GM18858 (cell line): ENCODE data around the gene SCML1.

Source experiments
- ATAC-seq: cut with Tn5 transposase; IDR thresholded peaks from one replicate; pipeline ENCODE4 v1.9.1; 2021; ENCODE audit not compliant: unreplicated experiment

SCML1 gene, protein sequence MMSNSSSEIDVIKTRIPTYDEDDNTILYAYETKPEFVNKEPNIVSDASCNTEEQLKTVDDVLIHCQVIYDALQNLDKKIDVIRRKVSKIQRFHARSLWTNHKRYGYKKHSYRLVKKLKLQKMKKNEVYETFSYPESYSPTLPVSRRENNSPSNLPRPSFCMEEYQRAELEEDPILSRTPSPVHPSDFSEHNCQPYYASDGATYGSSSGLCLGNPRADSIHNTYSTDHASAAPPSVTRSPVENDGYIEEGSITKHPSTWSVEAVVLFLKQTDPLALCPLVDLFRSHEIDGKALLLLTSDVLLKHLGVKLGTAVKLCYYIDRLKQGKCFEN

GRCh38 chrX:17736856-17737709, at the start of gene SCML1:
Gene SCML1 (plus strand): TSS chrX:17737493. CDS start chrX:17744187, 6,694 bp downstream.
- ATAC-seq = no peak

DNA sequence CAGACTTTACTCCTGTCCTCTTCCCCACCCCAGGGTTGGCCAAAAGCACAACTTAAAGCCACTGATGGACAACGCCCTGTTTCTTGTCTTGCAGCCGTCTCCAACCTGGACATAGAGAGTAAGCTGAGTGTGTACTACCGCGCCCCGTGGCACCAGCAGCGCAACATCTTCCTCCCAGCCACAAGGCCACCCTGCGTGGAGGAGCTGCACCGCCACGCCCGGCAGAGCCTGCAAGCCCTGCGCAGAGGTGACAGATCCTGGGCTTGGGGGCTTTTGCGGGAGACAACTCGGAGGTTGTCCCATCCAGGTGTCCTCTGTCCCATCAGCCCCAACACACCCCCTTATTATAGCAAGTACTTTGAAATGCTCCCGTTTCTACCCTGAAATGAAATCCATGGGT, 49.6 kb upstream of the SCML1 start:
- ATAC-seq = no peak

DNA sequence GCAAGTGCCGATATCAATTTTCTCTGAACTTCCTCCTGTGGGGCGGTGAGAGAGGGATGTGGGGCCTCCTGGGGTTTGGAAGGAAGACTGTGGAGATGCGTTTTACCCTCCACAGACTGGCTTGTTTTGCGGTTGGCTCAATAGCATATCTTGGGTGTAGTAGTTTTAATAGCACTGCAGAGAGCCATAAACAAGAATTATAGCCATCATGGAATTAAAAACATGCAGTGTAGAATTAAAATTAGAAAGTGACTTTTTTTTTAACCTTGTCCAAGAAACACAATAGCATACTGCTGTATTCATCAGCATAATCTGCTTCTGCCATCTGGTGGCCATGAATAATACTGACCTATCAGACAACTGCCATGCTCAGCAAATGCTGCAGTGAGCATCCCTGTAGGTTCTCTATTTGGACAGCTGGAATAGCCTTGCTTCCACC, 47.3 kb upstream of the SCML1 start:
- peak; percentile 73 for ATAC-seq

- no peak for ATAC-seq
These were observed 44.5 kb upstream of the SCML1 start for GRCh38 chrX:17692709-17693346.

DNA sequence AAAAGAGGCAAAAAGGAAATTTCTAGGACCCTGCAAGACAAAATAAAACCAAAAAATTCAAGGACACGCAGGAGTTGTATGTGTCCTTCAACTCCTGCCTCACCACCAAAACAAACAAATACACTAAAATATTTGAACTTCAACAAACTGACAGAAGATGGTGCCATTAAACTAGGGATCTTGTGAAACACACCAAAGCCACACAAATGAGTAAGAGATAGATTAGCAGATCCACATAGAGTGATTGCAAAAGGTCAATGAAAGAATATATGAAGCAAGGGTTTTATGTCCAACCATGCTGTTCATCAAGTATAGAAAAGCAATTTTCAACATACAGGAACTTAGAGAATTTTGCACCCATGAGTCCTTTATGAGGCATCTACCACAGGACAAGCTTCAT, 40.1 kb upstream of the SCML1 start:
- ATAC-seq = no peak

DNA sequence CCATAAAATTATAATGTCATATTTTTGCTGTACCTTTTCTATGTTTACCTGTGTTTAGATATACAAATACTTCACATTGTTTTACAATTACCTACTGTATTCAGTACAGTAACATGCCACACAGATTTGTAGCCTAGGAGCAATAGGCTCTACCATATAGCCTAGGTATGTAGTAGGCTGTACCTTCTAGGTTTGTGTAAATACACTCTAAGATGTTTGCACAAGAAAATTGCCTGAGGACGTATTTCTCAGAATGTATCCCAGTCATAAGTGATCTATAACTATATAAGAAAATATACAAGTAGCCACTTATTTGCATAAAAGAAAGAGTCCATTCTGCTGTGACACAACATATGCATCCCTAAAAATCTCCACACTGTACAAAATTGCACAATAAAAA, 36.3 kb upstream of the SCML1 start:
- no peak for ATAC-seq

GRCh38 chrX:17703201-17703600, 34.1 kb upstream of the SCML1 start:
- no peak for ATAC-seq

DNA sequence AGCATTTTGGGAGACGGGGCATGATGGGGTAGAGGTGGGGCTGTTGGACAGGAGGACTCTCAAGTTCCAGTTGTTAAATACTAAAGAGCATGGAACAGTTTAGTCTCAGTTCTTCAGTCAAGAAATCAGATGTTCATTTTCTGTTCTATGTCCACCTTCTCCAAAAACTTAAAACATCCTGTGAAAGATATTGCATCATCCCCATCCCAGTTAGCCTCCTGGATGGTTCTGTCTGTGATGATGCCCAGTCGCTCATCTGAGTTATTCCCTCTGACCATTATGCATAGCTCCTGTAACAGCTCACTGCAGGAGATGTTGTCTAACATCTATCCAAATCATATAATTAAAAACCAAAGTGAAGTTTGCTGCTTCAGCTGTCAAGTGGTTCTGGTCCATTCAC, 32.1 kb upstream of the SCML1 start:
- no peak for ATAC-seq

DNA sequence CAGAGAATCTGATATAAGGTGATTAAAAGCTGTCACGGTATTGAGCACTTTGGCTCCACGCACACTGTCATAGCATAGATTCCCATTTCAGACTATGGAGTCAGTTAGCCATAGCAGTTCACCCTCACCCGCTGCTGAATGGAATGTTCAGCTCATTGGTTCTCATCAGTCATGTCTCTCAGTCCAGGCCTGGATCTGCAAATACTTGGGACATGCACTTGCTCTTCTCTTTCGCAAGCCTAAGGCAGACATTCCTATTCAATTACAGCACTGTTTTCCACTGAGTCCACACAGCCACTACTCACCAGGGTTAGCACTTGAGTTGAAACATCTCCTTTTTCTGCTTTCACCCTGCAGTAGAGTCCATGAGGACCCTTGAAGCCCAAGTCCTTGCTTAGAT, 30.6 kb upstream of the SCML1 start:
- no peak for ATAC-seq

DNA sequence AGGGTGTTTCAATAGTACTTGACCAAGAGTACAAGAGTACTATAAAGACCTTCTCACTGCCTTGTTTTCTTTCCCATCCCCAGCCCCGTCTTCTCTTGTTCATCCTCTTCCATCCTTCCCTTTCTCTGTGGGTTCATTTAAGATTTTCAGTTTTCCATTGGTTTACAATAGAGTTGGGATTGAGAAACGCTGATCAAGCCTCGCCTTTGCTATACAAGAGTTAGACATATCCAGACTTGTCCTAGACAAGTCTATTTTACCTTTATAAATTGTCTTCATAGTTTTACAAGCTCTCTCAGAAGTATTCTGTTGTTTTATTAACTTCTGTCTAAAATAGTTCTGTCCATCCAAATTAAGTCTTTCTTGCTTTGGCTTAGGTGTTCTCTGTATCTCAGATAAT, 29.6 kb upstream of the SCML1 start:
- no peak for ATAC-seq

DNA sequence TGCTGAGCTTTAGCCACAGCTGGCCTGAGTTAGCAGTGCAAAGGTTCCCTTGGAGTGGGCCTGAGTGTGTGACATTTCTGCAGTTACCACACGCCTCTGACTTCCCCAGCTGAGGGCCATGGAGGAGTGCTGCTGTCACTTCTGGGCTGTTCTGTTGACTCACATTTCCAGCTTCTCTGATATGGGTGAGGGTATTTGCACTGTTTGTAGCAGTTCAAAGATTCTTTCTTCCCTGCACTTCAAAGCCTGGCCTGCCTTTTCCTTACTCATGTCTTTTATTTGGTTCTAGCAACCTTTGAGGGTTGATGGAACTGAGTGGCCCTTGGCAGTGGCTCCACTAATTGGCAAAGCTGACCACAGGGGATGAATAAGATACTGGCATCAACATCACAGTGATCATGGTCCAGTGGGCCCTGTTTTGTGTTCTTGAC, 26.4 kb upstream of the SCML1 start:
- no peak for ATAC-seq

- ATAC-seq = no peak
These were observed 24.0 kb upstream of the SCML1 start for GRCh38 chrX:17713288-17713687.

GRCh38 chrX:17718649-17719165, 18.6 kb upstream of the SCML1 start:
- ATAC-seq = no peak

GRCh38 chrX:17719711-17720110, 17.6 kb upstream of the SCML1 start:
- no peak for ATAC-seq

DNA sequence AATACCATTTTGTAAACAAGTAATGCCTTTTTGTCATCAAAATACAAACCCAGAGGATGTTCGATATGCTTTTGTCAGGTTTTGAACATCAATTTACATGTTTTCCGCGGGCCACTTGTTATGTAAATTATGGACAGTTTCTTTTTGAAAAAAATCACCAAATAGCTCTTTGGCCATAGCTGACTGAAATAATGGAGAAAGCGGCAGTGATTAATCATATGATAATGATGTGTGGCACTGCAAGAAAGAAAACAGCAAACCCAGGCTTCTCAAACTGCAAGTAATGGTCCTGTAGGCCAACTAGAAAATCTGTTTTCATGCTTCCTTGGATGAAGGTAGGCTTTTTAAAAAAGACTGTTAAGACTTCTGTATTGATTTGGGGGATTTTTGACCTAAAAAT, 15.6 kb upstream of the SCML1 start:
- ATAC-seq = no peak

- no peak for ATAC-seq
These were observed 12.1 kb upstream of the SCML1 start for GRCh38 chrX:17725181-17725580.

DNA sequence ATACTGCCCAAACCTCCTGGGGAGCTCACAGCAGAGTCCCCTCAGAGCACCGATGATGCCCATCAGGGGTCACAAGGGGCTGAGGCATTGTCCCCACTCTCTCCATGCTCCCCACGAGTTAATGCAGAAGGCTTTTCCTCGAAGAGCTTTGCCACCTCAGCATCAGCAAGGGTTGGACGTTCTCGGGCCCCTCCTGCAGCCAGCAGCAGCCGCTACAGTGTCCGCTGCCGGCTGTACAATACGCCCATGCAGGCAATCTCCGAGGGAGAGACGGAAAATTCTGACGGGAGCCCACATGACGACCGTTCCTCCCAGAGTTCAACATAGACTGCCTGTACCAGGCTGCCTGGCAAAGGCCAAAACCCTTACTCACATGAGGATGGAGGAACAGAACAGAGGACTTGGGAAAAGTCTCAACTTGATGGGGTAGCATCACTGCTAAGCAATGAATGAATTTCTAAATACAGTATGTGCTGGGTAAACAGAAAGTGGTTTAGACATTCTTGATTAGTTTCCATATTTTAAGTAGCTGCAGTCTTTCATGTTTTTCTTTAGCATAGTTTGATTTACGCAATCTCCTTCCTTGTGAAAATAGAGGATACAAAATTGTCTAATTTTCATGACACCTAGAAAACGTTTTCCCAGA, 5.0 kb upstream of the SCML1 start:
- ATAC-seq = no peak

DNA sequence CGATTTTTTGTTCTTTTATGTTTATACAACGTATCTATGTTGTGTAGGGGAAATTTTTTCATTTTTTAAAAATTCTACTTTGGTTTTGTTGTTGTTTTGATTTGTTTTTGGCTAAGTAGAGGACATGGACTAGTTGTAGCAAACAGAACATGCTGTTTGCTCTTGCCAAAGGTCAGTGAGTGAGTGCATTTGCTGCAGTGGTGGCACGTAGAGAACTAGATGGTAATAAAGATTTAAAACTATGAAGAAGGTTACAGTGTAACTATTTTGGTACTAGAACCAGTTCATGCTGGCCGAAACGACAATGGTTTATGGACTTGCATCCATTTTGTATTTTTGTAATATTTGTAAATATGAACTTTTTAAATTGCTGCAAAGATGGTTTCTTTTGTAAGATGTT, 1.9 kb upstream of the SCML1 start:
- no peak for ATAC-seq

GRCh38 chrX:17736478-17736855, 826 bp upstream of the SCML1 start:
- no peak for ATAC-seq

GRCh38 chrX:17737710-17737985, 355 bp downstream of the SCML1 start:
- no peak for ATAC-seq

DNA sequence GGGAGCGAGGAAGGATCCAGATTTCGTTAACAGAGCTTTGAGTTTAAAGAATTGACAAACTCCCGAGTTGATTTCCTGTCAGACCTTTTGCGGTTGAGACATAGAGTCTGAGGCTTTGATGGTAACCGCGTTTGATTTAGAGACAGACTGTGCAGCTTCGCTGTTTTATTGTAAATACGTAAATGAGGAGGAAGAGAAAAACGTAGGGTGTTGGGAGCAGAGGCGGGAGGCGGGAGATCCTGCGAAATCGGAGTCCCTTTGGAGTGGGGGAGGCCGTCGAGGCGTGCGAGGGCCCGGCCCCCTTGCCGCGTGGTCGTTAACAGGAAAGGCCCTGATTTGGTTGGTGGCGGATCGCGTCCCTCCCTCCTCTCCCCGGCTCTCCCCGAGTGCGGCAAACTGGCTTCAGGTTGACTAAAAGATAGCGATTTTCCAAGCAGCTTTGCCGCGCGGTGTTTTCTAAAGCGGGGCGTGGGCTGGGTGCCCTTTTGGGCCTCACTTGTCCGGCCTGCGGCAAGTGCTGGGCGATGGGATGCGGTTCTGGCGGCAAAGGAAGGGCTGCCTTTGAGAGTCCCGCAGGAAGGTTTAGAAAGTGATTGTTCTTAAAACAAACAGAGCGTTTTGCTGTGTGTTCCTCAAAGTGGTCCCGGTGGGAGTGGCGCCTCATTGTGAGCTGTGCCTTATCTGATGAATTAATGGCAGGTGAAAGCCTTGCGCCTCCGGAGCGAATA, 857 bp downstream of the SCML1 start:
- no peak for ATAC-seq
